Embryonic facial prominence (tissue), 1 donor: ENCODE data around the gene NAV2.

Source experiments
- DNase-seq: peaks from one replicate; pipeline ENCODE4 v3.0.0-alpha.2; 2016; ENCODE audit errors: extremely low spot score

NAV2 gene

GRCh38 chr11:19740586-19740985, 27.9 kb downstream of the NAV2 start:
- DNase-seq = no peak

DNA sequence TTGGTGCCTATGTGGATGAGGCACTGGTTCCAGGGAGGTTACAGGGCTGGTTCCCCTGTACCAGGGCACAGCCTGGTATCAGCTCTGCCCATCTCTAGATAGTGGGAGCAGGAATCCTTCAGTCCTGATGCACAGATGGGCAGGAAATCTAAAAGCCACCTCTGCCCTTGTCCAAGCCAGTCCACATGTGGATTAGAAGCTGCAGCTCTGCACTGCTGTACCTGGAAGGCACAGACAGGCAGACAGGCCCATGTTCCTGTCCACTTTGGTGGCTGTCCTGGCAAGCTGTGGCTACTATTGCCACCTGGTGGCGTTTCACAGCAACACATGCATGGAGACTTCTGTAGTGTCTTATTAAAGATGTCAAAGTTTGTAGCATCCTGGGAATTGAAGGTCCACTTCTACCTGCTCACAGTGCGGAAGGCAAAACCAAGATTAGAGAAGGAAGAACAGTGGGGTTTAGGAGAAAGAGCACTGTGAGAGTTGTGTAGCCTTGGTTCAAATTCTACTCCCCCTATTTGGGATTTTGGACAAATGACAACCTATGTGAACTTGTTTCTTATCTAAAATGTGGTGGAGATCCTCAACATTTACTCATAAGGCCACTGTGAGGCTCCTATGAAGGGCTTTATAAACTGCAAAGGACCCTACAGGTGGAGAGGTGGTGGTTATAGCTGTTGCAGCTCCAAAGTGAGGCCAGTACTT, 30.1 kb downstream of the NAV2 start:
- DNase-seq = no peak

- no peak for DNase-seq
Measured at GRCh38 chr11:19743622-19744021, 31.0 kb downstream of the NAV2 start.

DNA sequence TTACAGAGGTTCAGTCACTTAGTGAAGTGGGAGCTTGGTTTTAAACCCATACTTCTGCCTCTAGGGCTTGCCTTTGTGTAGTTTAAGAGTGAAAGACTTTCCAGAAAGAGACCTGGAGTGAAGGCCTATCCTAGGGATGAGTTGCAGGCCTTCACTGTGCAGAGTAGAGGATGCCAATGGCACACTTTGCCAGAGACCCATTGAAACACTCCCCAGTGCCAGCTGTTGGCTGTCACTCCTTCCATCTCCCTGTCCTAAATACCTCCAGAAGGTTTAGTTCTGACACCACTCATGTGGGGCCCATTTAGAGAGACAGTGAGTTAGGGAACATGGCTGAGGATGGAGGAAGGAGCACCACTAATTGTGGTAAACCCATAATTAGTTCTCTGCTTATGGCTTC, 31.5 kb downstream of the NAV2 start:
- no peak for DNase-seq

GRCh38 chr11:19746086-19746485, 33.4 kb downstream of the NAV2 start:
- no peak for DNase-seq

- no peak for DNase-seq
Measured at GRCh38 chr11:19747634-19748033, 35.0 kb downstream of the NAV2 start.

DNA sequence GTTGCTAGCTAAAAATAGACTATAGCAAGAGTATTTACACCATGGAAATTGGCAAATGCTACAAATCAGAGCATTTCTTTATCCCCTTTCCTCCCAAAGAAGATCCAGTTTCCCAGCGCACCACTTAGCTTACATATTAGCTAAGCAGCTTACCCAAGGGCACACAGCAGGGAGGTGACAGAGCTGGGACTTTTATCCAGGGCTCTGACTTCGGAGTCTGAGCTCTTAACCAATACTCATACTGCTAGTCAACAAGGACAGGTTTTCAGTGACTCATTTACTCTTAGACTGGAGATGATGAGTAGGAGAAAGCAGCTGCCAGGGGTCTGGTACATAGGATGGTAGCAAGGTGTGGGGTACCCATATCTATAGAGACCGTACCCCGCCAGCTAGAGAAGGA, 38.4 kb downstream of the NAV2 start:
- DNase-seq = no peak

DNA sequence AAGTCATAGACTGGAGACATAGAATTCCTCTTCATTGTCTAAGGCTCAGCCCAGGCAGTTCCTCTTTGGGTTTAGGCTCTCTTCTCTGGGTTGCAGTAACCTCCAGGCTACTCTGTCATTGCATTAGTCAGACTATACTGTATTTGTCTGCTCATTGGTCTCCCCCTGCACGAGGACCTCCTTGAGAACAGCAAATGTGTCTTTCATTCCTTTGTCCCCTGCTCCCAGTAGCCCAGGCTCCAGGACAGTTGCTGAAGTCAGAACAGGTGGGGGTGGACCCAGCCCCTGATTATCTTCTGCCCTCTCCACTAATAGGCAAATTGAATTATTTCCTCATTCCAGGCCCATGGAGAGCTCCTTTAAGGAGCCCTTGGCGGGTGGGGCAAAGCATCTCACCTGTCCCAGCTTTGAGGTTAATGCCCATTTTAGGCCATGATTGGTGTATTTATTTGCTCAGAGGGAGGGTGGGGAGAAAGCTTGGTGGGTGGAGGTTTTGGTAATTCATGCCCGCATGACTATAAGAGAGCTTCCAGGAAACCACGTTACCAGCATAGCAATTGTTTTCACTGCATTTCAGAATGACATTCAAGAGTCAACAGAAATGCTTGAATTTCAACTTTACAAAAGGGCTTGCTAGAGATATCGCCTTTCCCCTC, 40.9 kb downstream of the NAV2 start:
- DNase-seq = no peak

- DNase-seq = no peak
Measured at GRCh38 chr11:19756675-19757475, 44.2 kb downstream of the NAV2 start.

- no peak for DNase-seq
Measured at GRCh38 chr11:19759389-19759788, 46.8 kb downstream of the NAV2 start.

- DNase-seq = no peak
Measured at GRCh38 chr11:19762266-19762665, 49.6 kb downstream of the NAV2 start.

DNA sequence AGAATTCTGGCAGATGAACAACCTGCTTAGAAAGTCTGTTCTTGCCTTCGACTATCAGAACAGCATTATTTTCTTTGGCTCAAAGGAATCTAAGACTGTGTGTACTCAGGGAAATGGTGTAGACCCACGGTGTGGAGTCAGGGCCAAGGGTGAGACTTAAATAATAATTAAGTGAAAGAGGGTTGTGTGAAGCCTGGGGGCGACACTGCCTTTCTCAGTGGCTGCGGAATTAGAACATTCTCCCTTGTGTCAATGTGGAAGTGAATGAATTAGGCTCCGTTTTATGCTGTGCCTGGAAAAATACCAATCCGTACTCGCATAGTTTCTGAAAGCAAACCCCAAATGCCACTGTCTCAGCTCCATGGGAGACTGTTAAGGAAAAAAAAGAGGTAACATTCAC, 50.7 kb downstream of the NAV2 start:
- no peak for DNase-seq

GRCh38 chr11:19766206-19766605, 53.6 kb downstream of the NAV2 start:
- no peak for DNase-seq

GRCh38 chr11:19766810-19767209, 54.2 kb downstream of the NAV2 start:
- DNase-seq = no peak

- DNase-seq = no peak
Measured at GRCh38 chr11:19767627-19768151, 55.1 kb downstream of the NAV2 start.

DNA sequence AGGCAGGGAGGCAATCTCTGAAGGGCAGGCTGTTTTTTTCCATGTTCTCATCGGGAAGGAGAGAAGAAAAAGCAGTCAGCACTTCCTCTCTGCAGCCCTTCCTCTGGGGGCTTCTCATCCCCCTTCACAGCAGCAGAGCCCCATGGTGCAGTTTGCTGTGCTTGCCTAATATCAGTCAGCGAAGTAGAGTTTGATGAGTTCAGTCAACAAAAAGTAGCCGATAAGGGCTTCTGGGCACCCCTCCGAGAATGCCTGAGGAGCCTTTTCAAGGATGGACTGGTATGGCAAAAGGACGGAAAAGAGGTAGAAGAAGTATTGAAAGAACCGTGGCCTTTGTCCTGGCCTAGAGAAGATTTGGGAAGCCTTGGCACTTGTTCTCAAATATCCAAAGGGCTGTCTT, 55.6 kb downstream of the NAV2 start:
- no peak for DNase-seq

GRCh38 chr11:19768815-19769214, 56.2 kb downstream of the NAV2 start:
- DNase-seq = no peak

- DNase-seq = no peak
Measured at GRCh38 chr11:19769820-19770219, 57.2 kb downstream of the NAV2 start.

GRCh38 chr11:19770277-19770676, 57.6 kb downstream of the NAV2 start:
- DNase-seq = no peak

DNA sequence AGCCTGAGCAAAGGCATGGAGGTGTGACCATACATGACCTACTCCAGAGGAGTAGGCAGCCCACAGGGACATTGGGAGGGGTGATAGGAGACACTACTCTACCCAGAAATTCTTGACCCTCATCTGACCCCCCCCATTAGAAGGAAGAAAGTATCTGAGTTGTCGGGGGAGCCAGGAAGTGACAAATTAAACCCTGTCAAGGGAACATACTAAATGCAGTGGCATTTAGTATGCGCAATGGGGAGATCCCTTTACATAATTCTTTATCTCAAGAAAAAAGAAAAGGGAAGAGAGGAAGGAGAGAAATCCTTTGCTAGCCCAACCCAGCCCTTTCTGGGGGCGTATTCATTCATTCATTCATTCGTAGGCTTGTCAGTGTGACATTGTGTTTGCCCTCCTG, 58.8 kb downstream of the NAV2 start:
- DNase-seq = no peak

- no peak for DNase-seq
Measured at GRCh38 chr11:19772480-19772879, 59.8 kb downstream of the NAV2 start.

GRCh38 chr11:19774329-19774728, 61.7 kb downstream of the NAV2 start:
- no peak for DNase-seq
